Smooth muscle cell (in vitro differentiated cells): ENCODE results near the gene AIP. TPM values are rescaled to one million over a fixed set of nuclear protein-coding genes. Genes with fewer than 3 reads are reported as not detected.

Source experiments
- DNase-seq: peaks from one replicate; lab custom pipeline; 2025; ENCODE audit not compliant: unreplicated experiment; lab: John Stamatoyannopoulos, UW
- H2AFZ ChIP-seq: fragments of 200-600 bp; sonication (generic); 2 replicates; pipeline ENCODE4 v1.6.0; 2016; ENCODE audit warnings: antibody characterized with exemption, low read depth, mild to moderate bottlenecking
- H3F3A ChIP-seq: fragments of 200-600 bp; sonication (generic); 2 replicates; pipeline ENCODE4 v1.6.0; 2017; ENCODE audit warnings: antibody characterized with exemption, low read depth
- H3K27ac ChIP-seq: fragments of 200-600 bp; sonication (generic); 2 replicates; pipeline ENCODE4 v1.5.1; 2016; ENCODE audit warnings: low read depth, mild to moderate bottlenecking
- H3K27me3 ChIP-seq: fragments of 200-600 bp; sonication (generic); 2 replicates; pipeline ENCODE4 v1.6.1; 2016; ENCODE audit warnings: low read depth, mild to moderate bottlenecking
- H3K36me3 ChIP-seq: fragments of 200-600 bp; sonication (generic); 2 replicates; pipeline ENCODE4 v1.5.1; 2016; ENCODE audit warnings: low read depth
- H3K4me1 ChIP-seq: fragments of 200-600 bp; sonication (generic); 2 replicates; pipeline ENCODE4 v1.5.1; 2016; ENCODE audit warnings: low read depth
- H3K4me2 ChIP-seq: fragments of 200-600 bp; sonication (generic); 2 replicates; pipeline ENCODE4 v1.6.0; 2016; ENCODE audit warnings: mild to moderate bottlenecking
- H3K4me3 ChIP-seq: fragments of 200-600 bp; sonication (generic); 2 replicates; pipeline ENCODE4 v1.5.1; 2016; ENCODE audit warnings: mild to moderate bottlenecking
- H3K79me2 ChIP-seq: fragments of 200-600 bp; sonication (generic); 2 replicates; pipeline ENCODE4 v1.6.0; 2016; ENCODE audit warnings: low read depth, mild to moderate bottlenecking
- H3K9ac ChIP-seq: fragments of 200-600 bp; sonication (generic); 2 replicates; pipeline ENCODE4 v1.6.0; 2016; ENCODE audit warnings: low read depth
- H3K9me3 ChIP-seq: fragments of 200-600 bp; sonication (generic); replicated peaks from 2 replicates; pipeline ENCODE4 v1.5.1; 2016; ENCODE audit warnings: low read depth
- H4K20me1 ChIP-seq: fragments of 200-600 bp; sonication (generic); 2 replicates; pipeline ENCODE4 v1.6.0; 2016; ENCODE audit warnings: low read depth
- WGBS: methylation state at CpG from one replicate; pipeline ENCODE4 v1.1.7; 2016; ENCODE audit warnings: low lambda C conversion rate; 5-methylcytosine and 5-hydroxymethylcytosine counted together
- polyA plus RNA-seq: library from polyadenylated mRNA; unstranded; fragments of >200 nt; fragmentation: Nextera tagmentation; extraction: Ambion mirVana; gene quantifications from 2 replicates; pipeline ENCODE4 v1.2.1, GENCODE V29; 2016
- total RNA-seq: library from RNA; depleted of rRNA; stranded (reverse); fragments of >200 nt; gene quantifications from 2 replicates; pipeline ENCODE4 v1.2.3, GENCODE V29; 2014
- TF ChIP-seq, protein P1 (sequence below): fragments of 200-600 bp; sonication (generic); IDR thresholded peaks from 2 replicates; pipeline ENCODE4 v1.5.1; 2017; ENCODE audit warnings: borderline replicate concordance, mild to moderate bottlenecking, antibody characterized with exemption; ENCODE audit not compliant: insufficient read depth, poor library complexity, severe bottlenecking

AIP gene
- total and polyA plus RNA-seq, 2 experiments from 2014 or later = 36.8 to 61.5 TPM

- Histone ChIP-seq H3K27ac (no peak overlapping the region), H3F3A (no peaks in the 10 kb centered on the region), H3K36me3 (no peaks in the 10 kb centered on the region), H3K4me2 (no peak overlapping the region), H3K4me1 (no peaks in the 10 kb centered on the region), H3K9ac (no peak overlapping the region), H3K4me3 (no peak overlapping the region), H3K79me2 (no peaks in the 10 kb centered on the region), H4K20me1 (no peaks in the 10 kb centered on the region), H3K27me3 (no peaks in the 10 kb centered on the region), H2AFZ (no peak overlapping the region), H3K9me3 (no peaks in the 10 kb centered on the region)
- WGBS = 80% methylated on average over 10 of the region's 10 CpGs
- DNase-seq = no peak
- TF ChIP-seq, protein P1, sequence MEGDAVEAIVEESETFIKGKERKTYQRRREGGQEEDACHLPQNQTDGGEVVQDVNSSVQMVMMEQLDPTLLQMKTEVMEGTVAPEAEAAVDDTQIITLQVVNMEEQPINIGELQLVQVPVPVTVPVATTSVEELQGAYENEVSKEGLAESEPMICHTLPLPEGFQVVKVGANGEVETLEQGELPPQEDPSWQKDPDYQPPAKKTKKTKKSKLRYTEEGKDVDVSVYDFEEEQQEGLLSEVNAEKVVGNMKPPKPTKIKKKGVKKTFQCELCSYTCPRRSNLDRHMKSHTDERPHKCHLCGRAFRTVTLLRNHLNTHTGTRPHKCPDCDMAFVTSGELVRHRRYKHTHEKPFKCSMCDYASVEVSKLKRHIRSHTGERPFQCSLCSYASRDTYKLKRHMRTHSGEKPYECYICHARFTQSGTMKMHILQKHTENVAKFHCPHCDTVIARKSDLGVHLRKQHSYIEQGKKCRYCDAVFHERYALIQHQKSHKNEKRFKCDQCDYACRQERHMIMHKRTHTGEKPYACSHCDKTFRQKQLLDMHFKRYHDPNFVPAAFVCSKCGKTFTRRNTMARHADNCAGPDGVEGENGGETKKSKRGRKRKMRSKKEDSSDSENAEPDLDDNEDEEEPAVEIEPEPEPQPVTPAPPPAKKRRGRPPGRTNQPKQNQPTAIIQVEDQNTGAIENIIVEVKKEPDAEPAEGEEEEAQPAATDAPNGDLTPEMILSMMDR = no peak
Measured at GRCh38 chr11:67517784-67518552, 35.1 kb downstream of the AIP start.

DNA sequence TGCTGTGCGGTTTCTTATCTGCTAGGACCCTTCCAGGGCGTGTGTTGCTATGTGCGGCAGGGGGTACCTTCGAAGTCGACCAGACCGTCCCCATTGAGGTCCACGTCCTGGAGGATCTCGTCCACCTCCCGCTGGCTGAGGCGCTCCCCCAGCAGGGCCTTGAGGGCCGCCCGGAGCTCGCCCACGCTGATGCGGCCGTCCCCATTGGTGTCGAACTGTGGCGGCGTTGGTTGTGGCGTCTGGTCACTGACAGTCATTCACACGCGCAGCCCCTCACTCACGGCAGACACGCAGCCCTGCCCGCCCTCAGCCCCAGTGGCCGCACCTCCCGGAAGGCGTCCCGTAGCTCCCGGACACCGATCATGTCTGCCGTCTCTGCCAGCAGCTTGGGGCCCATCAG is 36.9 kb downstream of the AIP start:
- H3K9ac ChIP-seq = no peak overlapping the region
- 94% methylated on average over 32 of the region's 32 CpGs for WGBS
- no peak overlapping the region for H3K27ac ChIP-seq
- no peaks in the 10 kb centered on the region for H3K9me3 ChIP-seq
- no peaks in the 10 kb centered on the region for H3K27me3 ChIP-seq
- DNase-seq = no peak
- H3K4me3 ChIP-seq = no peak overlapping the region
- no peaks in the 10 kb centered on the region for H3K36me3 ChIP-seq
- H3K4me2 ChIP-seq = no peak overlapping the region
- H3K79me2 ChIP-seq = no peaks in the 10 kb centered on the region
- no peaks in the 10 kb centered on the region for H3K4me1 ChIP-seq
- TF ChIP-seq, protein P1 = no peak
- H4K20me1 ChIP-seq = no peaks in the 10 kb centered on the region
- H2AFZ ChIP-seq = no peak overlapping the region
- no peaks in the 10 kb centered on the region for H3F3A ChIP-seq

DNA sequence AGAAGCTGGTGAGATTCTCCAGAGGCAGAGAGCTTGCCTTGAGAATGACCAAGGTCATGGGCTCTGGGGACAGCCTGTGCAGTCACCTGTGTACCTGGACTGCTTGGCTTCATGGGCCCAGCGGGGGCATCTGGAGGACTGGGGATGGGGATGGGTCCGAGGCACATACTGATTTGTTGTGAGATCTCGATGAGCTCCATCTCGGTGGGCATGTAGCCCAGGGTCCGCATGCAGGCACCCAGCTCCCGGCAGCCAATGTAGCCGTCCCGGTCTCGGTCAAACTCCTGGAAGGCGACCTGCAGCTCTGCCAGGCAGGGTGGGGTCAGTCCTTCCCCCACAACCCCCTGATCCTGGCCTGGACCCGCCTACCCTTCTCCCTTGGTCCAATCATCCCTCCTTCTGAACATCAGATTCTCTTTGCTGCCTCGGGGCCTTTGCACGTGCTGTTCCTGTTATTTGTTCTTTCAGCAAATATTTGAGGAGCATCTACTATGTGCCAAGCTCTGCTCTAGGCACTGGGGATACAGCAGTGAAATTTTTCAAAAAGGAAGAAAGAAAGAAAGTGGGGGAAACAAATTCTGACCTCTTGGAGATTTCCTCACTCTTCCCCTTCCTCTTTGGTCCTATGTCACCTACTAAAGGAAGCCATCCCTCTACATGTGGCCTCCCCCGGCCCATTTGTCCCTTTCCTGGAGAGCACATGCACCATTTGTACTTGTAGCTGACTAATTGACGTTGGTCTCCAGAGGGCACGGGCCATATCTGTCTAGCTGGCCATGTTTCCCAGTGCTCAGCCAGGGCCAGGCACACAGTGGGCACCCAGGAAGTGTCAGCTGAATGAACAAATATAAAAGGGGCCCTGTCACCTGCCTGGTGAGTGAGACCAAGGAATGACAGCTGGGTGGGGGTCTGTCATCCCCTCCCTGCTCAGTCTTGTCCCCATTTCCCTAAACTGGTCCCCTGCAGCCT is 38.3 kb downstream of the AIP start:
- H4K20me1 ChIP-seq = no peaks in the 10 kb centered on the region
- H3F3A ChIP-seq = no peaks in the 10 kb centered on the region
- H3K27ac ChIP-seq = no peak overlapping the region
- no peaks in the 10 kb centered on the region for H3K79me2 ChIP-seq
- no peak overlapping the region for H3K4me2 ChIP-seq
- H3K4me3 ChIP-seq = no peak overlapping the region
- no peak for DNase-seq
- H3K4me1 ChIP-seq = no peaks in the 10 kb centered on the region
- TF ChIP-seq, protein P1 = no peak
- 89% methylated on average over 12 of the region's 16 CpGs for WGBS
- no peak overlapping the region for H3K9ac ChIP-seq
- no peaks in the 10 kb centered on the region for H3K36me3 ChIP-seq
- no peaks in the 10 kb centered on the region for H3K9me3 ChIP-seq
- H3K27me3 ChIP-seq = no peaks in the 10 kb centered on the region
- H2AFZ ChIP-seq = no peak overlapping the region
